ENCODE results near the gene LGALS7B.

DNA sequence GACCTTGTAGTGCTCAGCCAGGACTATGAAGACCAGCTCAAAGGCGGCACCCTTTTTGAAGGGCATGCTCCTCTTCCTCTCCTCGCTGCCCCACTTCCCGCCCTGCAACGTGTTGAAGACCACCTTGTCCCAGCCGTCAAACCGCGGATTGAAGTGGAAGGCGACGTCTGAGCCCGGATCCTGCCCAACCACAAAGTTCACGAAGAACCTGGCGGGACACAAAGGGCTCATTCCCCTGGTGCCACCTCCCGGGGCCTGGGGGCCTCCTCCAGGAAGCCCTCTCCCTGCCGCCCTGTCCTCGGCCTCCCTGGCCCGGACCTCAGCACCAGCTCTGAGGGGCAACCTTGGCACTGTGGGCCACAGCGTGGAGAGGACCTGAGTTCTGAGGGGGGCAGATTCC is 19.7 kb downstream of the LGALS7B start:
- TF ChIP-seq, protein P1, sequence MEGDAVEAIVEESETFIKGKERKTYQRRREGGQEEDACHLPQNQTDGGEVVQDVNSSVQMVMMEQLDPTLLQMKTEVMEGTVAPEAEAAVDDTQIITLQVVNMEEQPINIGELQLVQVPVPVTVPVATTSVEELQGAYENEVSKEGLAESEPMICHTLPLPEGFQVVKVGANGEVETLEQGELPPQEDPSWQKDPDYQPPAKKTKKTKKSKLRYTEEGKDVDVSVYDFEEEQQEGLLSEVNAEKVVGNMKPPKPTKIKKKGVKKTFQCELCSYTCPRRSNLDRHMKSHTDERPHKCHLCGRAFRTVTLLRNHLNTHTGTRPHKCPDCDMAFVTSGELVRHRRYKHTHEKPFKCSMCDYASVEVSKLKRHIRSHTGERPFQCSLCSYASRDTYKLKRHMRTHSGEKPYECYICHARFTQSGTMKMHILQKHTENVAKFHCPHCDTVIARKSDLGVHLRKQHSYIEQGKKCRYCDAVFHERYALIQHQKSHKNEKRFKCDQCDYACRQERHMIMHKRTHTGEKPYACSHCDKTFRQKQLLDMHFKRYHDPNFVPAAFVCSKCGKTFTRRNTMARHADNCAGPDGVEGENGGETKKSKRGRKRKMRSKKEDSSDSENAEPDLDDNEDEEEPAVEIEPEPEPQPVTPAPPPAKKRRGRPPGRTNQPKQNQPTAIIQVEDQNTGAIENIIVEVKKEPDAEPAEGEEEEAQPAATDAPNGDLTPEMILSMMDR (IDR thresholded peaks at IDR 0.05) = no peak
- TF ChIP-seq POLR2A (IDR thresholded peaks at IDR 0.05) = no peak
